Posterior cingulate gyrus (tissue), 11 donors: ENCODE results near the gene CHEK1.
"Not testable (repeated sequence)": the region's sequence is repeated elsewhere in the genome, so short reads cannot be mapped to it uniquely, and the experiment has no call there.

Experiments
- DNase-seq, 10 donors: peaks; one replicate each; pipeline versions ENCODE4 v3.0.0 to v3.0.0-alpha.2; 2020 to 2021; ENCODE audit warnings: mixed read lengths in 3 of 10
- intact Hi-C: fragments of 100-400 bp; cut with DNase I; formaldehyde crosslinking; loops from one replicate; pipeline ENCODE4 v1.15.1; 2023

The CHEK1 gene

DNA sequence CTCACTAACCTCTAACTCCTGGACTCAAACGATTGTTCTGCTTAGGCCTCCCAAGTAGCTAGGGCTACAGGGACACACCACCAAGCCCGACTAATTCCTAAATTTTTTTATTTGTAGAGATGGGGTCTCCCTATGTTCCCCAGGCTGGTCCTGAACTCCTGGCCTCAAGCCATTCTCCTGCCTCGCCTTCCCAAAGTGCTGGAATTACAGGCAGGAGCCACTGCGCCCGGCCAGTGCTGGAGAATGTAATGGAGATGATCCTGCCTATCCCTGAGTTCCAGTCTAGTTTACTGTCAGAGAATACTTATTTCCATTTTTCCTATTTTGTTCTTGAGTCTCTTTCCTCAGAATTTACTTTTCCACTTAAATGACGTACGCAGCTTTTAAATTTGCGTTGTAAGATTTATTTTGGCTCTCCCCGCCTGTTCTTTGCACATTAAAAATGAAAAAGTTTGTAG is at the start of gene CHEK1:
Gene CHEK1 (plus strand): TSS at position 408 of the 458 bp plus-strand sequence. CDS start 1,606 bp downstream, outside the sequence.
- peak in 1 of 10 donors; percentile 45 for DNase-seq
- intact Hi-C loops = loop anchor here (1.0 to 5.0 kb wide), 2 partner anchors 32 to 248 kb away; partner anchors contain the start of gene STT3A

DNA sequence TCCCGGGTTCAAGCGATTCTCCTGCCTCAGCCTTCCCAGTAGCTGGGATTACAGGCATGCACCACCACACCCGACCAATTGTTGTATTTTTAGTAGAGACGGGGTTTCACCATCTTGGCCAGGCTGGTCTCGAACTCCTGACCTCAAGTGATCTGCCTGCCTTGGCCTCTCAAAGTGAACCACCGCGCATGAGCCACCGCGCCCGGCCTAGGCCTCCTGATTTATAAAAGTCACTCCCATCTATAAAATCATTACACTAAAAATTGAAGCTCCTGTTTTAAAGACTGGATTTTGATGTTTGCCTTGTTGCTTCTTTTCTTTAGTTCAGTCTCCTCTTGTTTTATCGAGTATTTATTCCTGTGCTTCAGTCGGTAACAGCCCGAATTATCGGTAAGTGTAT is 47.8 kb upstream of the CHEK1 start:
- DNase-seq, intact Hi-C loops: not testable (repeated sequence)

DNA sequence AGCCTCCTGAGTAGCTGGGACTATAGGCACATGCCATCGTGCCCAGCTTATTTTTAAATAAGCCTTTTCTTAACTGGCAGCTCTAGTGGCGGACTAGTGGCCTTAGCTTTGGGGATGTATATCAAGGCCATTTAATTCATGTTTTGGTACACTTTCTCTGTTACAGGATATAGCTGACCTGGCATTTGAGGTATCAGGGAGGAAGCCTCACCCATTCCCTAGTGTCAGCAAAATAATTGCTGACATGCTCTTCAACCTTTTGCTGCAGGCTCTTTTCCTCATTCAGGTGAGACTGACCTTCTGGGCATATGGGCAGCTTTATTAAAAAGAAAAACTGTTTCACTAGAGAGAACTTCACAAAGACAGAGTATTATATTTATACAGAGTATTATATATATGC is 46.2 kb upstream of the CHEK1 start:
- intact Hi-C loops = no loop called here
- no peak for DNase-seq

DNA sequence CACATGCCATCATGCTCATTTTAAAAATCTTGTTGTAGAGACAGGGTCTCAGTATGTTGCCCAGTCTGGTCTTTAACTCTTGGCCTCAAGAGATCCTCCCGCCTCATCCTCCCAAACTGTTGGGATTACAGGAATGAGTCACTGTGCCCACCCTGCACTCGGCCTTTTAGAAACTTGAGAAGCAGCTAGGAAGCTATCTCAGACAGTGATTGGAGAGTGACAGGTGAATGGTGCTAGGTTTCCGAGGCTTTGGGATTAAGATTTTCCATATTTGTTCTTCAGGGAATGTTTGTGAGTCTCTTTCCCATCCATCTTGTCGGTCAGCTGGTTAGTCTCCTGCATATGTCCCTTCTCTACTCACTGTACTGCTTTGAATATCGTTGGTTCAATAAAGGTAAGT is 45.2 kb upstream of the CHEK1 start:
- DNase-seq = no peak
- intact Hi-C loops = no loop called here

DNA sequence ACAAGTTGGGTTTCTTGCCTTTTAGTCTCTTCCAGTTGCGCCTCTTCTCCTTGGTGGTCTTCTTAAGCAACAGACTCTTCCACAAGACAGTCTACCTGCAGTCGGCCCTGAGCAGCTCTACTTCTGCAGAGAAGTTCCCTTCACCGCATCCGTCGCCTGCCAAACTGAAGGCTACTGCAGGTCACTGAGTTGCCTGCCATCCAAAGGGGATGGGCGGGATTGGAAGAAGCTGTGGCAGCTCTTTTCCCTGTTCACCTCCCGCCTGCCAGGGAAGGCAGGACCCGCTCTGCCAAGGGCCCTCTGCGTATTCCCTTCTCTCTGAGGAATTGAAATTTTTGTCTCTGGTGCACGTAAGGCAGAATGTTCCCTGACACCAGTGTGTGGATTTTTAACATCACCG is 41.5 kb upstream of the CHEK1 start:
- peak in 3 of 10 donors; percentile 16 to 80 (median 78) for DNase-seq
- intact Hi-C loops = no loop called here

DNA sequence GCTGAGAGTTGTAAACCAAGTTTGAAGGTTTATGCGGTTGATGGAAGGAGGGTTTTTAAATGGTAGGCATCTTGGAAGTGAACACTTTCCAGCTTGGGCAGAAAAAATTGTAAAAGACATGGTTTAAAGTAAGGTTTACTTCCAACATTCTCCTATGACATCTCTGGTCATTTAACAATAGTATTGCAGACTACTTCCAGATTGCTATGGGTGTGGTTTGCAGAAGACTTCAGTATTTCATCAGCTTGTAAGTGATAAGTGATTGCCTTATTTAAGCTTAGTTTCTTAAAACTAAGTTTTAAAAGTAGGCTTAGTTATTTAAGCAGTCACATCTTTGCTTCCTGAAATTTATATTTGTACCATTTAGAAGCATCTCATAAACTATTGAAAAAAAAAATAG is 39.5 kb upstream of the CHEK1 start:
- DNase-seq = no peak
- intact Hi-C loops = no loop called here

DNA sequence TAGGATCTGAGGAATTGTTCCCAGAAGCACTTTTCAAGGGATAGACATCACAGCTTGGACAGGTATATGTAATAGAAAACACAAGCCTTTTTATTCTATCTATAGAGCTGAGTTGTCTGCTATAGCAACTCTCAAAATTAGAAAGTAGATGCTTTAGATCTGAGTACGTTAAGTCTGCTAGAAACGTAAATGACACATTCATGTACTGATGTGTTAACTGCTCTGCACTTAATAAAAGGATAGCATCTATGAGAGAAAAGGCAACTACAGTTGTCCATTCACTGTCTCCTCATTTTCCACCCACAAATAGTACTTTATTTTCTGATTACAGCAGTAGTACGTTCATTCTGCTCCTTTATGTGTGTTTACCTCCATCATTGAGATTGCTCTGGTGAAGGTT is 38.3 kb upstream of the CHEK1 start:
- intact Hi-C loops = no loop called here
- DNase-seq = no peak

DNA sequence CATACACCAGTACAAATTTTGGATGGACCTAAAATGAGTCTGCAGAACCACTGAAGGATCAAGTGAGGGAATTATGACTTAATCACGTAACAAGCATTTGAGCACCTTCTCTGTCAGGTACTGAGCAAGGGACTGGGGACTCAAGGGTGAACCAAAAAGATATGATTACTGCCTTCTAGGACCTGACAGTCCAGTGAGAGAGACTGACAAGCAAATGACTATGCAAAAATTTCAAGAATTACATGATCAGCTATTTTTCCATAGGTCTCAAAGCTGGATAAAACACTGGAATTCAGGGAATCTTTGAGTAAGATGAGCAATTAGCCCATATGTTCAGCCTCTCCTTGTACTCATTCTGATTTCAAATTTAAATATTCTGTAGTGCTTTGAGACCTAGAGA is 37.5 kb upstream of the CHEK1 start:
- intact Hi-C loops = no loop called here
- DNase-seq = no peak

DNA sequence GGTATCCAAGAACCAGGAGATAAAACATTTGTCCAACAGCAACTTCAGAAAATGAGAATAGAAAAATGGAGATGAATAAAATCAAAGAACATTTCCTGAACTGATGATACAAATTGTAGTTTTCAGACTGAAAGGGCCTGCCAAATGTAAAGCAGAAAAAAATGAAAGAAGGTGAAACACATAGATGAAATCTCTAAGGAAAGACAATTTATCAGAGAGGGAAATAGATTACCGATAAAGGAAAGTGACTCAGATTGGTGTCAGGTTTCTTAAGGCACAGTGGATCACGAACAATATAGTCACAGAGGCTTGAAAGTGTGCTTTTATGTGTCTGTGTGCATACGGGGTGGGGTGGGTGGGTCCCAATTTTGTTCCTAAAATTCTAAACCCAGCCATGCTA is 36.5 kb upstream of the CHEK1 start:
- no peak for DNase-seq
- intact Hi-C loops = no loop called here

DNA sequence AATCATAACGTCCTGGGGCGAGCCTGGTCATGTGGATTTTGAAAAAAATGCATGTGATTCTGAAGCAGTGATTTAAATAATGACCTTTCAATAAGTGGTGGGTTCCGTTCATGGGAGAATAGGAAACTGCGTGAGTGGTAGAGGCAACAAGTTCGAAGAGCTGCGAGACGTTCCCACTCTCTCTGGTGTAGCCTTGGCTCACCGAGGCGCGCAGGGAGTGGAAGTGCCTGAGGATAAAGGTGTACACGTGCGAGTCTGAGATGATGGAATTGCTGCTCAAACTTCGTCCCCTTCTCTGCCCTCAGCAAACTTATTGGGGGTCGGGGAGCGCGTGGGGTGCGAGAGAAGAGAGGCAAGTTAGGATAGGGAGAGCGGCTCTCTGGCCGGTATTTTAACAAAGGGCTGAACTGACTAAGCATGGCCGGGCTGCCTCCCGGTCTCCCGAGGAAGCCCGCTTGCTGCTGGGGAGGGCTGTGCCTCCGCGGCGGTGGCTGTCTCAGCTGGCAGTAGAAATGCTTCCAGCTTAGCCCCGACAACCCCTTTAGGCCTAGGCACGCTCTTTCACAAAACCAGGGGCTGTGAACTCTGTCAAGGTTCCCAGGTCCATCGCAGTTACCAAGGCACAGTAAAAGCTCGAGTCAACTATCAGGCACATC is 33.2 kb upstream of the CHEK1 start:
- intact Hi-C loops = loop anchor here (1.0 to 10.0 kb wide), 4 partner anchors 22 to 637 kb away; partner anchors contain the start of genes CCDC15, CHEK1, EI24 and FEZ1
- DNase-seq = peak in 7 of 10 donors; percentile 13 to 88 (median 29)

DNA sequence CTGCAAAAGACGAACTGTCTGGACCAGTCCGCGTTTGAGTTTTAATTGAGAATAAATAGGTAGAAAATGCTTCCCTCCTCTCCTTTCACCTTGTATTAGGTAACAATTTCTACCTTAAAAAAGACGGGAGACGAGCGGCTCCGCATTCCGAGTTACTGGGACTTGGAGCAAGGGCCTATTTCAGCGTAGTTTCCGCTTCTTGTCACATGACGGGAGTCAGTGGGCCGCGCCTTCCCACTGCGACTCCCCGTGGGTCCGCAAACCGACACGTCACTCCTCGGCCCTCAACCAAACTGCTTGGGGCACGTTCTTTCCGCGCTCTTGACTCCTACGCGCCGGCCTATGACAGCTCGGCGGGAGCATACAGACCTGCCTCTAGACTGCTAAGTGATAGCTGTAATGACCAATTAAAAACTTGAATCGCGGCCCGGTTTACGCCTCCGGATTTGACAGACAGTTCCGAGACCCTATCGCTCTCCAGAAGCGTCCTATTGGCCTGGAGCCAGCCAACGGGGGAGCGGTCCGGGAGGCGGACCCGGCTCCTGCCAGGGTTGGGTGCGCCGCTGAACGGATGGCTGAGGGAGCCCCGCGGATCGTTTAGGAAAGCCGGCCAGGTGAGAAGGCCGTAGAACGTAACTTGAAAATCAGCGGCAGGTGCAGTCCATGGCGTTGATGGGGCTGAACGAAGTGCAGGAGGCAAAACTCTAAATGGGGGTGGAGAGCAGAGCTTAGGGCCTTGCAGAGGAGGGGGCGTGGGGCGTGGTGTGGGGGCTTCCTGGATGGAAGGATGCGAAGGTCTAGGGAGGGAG is 32.5 kb upstream of the CHEK1 start, which contains the start of gene STT3A:
Gene STT3A (plus strand): TSS at position 548 of the 809 bp plus-strand sequence. CDS start 3,064 bp downstream, outside the sequence.
- intact Hi-C loops = loop anchor here (1.0 to 10.0 kb wide), 4 partner anchors 23 to 638 kb away; partner anchors contain the start of genes CCDC15, CHEK1, EI24 and FEZ1
- peak; percentile 99 to 100 (median 100) for DNase-seq

DNA sequence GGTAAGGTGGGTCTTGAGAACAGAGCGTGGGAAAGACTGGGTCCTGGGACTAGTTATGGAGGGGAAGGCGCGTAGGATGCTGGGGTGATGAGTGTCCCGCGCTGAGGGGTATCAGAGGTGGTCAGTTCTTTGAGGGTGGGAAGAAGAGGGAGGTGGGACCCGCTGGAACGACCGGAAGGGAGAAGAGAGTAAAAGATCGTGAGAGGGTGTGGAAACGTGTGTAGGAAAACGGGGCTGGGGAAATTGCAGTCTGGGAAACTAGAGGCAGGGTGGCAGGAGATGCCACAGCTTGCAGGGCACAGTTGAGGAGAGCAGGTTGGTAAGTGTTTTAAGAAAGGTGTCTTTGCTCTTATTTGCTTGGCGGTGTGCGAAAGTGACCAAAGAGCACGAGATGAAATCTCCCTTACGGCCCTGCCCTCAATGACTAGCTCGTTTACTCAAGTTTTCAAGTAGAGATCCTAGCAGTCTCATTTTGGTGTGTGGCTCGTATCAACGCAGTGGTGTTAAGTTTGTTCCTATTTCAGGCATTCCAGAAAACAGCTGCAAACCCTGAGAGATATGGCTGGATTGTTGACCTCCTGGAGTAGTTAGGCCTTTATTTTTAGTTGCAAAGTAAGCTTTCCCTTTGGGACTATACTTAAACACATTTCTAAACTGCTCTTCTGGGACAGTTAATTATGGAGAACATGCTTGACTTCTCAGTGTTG is 31.7 kb upstream of the CHEK1 start:
- no peak for DNase-seq
- intact Hi-C loops = loop anchor here (5.0 to 10.0 kb wide), 2 partner anchors 96 to 638 kb away; partner anchors contain the start of genes CCDC15 and FEZ1

DNA sequence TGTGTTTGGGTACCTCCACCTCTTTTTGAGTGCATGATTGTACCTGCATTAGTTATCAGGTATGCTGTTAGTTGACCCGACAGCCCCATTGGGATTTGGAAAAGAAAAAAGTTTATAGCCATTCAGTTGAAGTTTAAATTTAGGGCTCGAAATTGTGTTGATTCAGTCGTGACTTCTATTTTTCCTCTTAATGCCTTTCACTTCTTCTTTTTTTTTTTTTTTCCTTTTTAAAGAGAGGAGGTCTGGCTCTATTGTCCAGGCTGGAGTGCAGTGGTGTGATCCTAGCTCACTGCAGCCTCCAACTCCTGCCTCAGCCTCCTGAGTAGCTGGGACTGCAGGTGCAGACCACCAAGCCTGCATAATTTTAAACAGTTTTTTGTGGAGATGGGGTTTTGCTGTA is 30.0 kb upstream of the CHEK1 start:
- DNase-seq = no peak
- intact Hi-C loops = loop anchor here (5.0 to 10.0 kb wide), 2 partner anchors 98 to 640 kb away; partner anchors contain the start of genes CCDC15 and FEZ1

DNA sequence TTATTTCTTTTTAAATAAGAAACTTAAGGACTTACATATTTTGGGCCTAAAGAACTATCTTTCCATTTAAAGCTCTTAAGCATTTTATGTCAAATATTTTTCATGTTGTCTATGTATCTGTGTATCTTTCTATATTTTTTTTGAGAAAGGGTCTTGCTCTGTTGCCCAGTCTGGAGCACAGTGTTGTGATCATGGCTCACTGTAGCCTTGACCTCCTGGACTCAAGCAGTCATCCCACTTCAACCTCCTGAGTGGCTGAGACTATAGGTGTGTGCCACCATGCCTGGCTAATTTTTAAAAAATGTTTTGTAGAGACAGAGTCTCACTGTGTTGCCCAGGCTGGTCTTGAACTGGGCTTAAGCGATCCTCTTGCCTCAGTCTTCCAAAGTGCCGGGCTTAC is 24.3 kb upstream of the CHEK1 start:
- intact Hi-C loops = no loop called here
- DNase-seq = no peak

DNA sequence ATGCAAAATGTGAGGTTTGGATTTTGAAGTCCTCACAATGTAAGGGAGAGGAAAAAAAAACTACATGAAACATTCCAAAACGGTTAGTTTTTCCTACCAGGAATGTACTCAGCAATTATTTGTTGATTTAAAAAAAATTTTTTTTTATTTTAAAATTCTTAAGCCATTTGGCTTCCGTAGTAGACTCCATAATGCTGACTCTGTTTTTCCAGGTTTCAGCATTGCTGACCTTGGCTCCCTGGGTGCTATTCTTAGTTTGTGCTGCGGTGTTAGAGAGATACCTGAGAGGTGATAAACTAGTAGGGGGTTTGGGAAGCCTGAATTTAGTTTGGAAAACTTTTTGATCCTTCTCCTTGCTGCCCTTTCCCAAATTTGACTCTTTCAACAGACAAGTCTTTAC is 21.8 kb upstream of the CHEK1 start:
- DNase-seq = no peak
- intact Hi-C loops = no loop called here

DNA sequence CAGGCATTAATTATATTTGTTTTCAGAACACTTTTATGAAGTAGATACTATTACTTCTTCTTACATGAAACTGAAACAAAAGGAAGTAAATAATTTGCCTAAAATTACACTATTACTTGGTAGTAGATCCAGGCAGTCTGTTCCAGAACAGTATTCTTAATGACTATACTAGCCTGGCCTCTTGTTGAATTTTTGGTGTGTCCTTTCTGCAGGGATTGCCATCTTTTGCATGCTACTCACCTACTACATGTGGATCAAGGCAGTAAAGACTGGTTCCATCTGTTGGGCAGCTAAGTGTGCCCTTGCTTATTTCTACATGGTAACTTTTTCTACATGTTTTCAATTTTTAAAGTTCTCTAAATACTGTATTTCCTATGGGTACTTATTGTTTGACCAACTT is 19.5 kb upstream of the CHEK1 start:
- DNase-seq = no peak
- intact Hi-C loops = no loop called here

DNA sequence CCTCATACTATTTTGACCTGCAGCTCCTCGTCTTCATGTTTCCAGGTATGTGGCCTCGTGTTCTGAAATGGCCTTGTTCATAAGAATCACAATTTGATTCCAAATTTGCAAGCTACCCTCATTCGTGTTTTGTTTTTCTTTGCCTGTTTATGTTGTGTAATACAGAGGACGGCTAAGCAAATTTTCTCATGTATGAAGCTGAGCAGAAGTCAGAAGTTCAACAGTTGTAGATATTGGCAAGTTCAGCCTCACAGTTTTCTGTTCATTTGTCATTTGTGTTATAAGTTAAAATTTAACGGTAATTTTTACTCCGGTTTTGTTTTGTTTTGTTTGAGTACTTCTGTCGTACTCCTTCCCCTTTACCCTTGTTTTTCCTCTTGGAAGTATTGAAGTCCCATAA is 15.4 kb upstream of the CHEK1 start:
- intact Hi-C loops = no loop called here
- no peak for DNase-seq

DNA sequence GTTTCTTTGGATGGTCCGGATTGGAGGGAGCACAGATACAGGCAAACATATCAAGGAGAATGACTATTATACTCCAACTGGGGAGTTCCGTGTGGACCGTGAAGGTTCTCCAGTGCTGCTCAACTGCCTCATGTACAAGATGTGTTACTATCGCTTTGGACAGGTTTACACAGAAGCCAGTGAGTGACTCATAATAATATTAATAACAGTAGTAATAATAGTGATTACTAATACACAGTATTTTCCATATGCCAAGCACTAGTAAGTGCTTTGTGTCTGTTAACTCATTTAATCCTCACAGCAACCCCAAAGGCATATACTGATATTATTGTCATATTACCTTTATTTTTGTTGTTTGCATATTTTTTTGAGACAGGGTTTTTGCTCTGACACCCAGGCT is 6.6 kb upstream of the CHEK1 start:
- DNase-seq = no peak
- intact Hi-C loops = no loop called here

DNA sequence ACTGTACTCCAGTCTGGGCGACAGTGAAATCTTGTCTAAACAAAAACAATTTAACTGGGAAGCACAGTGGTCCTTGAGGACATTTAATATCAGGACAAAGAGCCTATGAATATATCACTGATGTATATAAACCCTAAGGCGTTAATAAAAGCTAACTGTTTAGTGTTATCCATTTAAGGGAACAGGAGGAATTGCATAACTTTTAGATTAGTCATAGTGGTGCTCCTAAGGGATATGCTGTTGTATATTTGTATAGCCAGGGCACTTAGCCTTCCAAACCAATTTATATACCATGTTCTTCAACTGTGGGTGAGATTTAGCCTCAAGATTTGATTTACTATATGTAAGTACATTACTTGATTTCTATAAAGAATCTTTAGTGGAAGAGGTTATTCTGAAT is 3.0 kb upstream of the CHEK1 start:
- no peak for DNase-seq
- intact Hi-C loops = no loop called here

DNA sequence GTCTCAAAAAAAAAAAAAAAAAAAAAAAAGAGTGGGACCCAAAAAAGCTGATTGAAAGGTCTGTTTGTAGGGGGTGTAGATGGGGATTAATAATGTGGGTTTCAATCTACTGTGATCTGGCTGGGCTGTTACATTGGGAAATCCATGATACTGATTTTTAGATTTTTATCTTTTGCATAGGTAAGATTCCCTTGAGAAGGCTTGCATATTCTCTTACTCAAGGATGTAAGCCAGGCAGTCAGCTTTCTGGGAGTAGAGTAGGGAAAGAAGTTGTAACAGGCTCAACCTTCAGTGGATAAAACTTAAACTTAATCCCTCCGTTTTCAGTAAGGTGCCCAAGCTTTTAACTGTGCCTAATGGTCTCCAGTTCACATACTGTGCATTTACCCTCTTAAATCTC is 1.9 kb upstream of the CHEK1 start:
- intact Hi-C loops = no loop called here
- DNase-seq = no peak

DNA sequence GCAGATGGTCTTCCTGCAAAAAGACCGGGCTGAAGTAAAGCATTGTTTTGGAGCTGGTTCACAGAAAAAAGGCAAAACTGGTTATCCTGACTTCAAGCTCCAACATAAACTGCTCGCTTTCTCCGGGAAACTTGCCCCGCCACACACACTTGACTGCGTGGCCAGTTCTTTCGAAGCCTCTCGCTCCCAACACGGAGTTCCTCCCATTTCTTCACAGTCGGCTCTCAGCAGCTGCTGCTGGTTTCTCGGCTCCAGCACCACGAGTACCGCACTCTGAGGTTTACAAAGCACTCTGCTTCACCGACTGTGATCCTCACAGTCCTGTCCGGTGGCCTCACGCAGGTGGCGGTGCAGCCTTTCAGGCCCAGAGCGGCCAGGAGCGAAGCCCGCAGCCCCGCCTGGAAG is 264 bp downstream of the CHEK1 start:
- DNase-seq = no peak
- intact Hi-C loops = loop anchor here (1.0 to 5.0 kb wide), 2 partner anchors 33 to 247 kb away; partner anchors contain the start of gene STT3A
